ENCODE data around the gene EFNA1.

The EFNA1 gene

GRCh38 chr1:155104605-155105534, 22.8 kb upstream of the EFNA1 start:
- H3K4me1 ChIP-seq, result no peaks in the 10 kb centered on the region
- no peak overlapping the region for H3K4me3 ChIP-seq (ENCODE audit: low read depth, low read length)
- DNase-seq, result no peak
- no peaks in the 10 kb centered on the region for H3K9me3 ChIP-seq
- no peaks in the 10 kb centered on the region for H3K36me3 ChIP-seq
- TF ChIP-seq CTCF (IDR thresholded peaks at IDR 0.05; ENCODE audit: low read depth, low read length), result no peak
- no peaks in the 10 kb centered on the region for H3K27me3 ChIP-seq

- H3K27me3 ChIP-seq, result no peaks in the 10 kb centered on the region
- H3K36me3 ChIP-seq, result no peaks in the 10 kb centered on the region
- H3K9me3 ChIP-seq, result no peaks in the 10 kb centered on the region
- H3K4me1 ChIP-seq, result no peaks in the 10 kb centered on the region
- DNase-seq, result no peak
- no peak overlapping the region for H3K4me3 ChIP-seq (ENCODE audit: low read depth, low read length)
- no peak for TF ChIP-seq CTCF (IDR thresholded peaks at IDR 0.05; ENCODE audit: low read depth, low read length)
These were observed 22.1 kb upstream of the EFNA1 start for GRCh38 chr1:155105604-155106011.

GRCh38 chr1:155106862-155107261, 20.8 kb upstream of the EFNA1 start:
- H3K36me3 ChIP-seq, result no peaks in the 10 kb centered on the region
- no peak for DNase-seq
- no peaks in the 10 kb centered on the region for H3K27me3 ChIP-seq
- no peaks in the 10 kb centered on the region for H3K9me3 ChIP-seq
- H3K4me3 ChIP-seq (ENCODE audit: low read depth, low read length), result no peak overlapping the region
- no peaks in the 10 kb centered on the region for H3K4me1 ChIP-seq
- TF ChIP-seq CTCF (IDR thresholded peaks at IDR 0.05; ENCODE audit: low read depth, low read length), result no peak

GRCh38 chr1:155107309-155108264, 20.1 kb upstream of the EFNA1 start:
- H3K4me1 ChIP-seq, result no peaks in the 10 kb centered on the region
- TF ChIP-seq CTCF (IDR thresholded peaks at IDR 0.05; ENCODE audit: low read depth, low read length), result no peak
- no peaks in the 10 kb centered on the region for H3K36me3 ChIP-seq
- no peaks in the 10 kb centered on the region for H3K9me3 ChIP-seq
- no peaks in the 10 kb centered on the region for H3K27me3 ChIP-seq
- no peak overlapping the region for H3K4me3 ChIP-seq (ENCODE audit: low read depth, low read length)
- DNase-seq, result no peak

- Histone ChIP-seq H3K4me3 (ENCODE audit: low read depth, low read length) (no peak overlapping the region), H3K9me3 (no peaks in the 10 kb centered on the region), H3K4me1 (no peaks in the 10 kb centered on the region), H3K36me3 (no peaks in the 10 kb centered on the region), H3K27me3 (no peaks in the 10 kb centered on the region)
- no peak for TF ChIP-seq CTCF (IDR thresholded peaks at IDR 0.05; ENCODE audit: low read depth, low read length)
- DNase-seq, result no peak
These were observed 19.4 kb upstream of the EFNA1 start for GRCh38 chr1:155108296-155108695.
